Stimulated activated CD4-positive, alpha-beta T cell treated with anti-CD3 and anti-CD28 coated beads, TNF-alpha, amount 100 ng/mL, for 48 hours (primary cell): Measurements from ENCODE around the gene PGM1.
A peak's percentile ranks its signal among the peaks of the same experiment; 100 is the strongest.

Experiments used
- DNase-seq, 3 donors: peaks; one replicate each; pipeline ENCODE4 v3.0.0-alpha.2; 2020; ENCODE audit warnings: low read depth in 3 of 3

The PGM1 gene

DNA sequence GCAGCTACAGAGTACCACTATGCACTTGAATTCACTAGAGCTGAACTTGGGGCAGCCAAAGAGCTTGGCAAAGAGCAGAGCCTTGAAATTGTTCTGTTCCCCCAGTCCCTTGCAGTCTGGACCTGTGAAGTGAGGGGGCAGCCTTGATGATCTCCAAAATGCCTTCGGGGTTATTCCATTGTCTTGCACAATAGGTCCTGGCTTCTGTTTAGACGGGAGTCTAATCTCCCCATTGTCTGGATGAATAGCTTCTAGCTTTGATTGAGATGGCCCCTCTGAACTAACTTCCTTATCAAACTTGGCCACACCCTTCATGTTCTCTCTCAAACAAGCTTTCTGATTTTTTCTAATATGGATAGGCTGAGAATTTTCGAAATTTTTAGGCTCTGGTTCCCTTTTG is 72.6 kb downstream of the PGM1 start:
- no peak for DNase-seq

DNA sequence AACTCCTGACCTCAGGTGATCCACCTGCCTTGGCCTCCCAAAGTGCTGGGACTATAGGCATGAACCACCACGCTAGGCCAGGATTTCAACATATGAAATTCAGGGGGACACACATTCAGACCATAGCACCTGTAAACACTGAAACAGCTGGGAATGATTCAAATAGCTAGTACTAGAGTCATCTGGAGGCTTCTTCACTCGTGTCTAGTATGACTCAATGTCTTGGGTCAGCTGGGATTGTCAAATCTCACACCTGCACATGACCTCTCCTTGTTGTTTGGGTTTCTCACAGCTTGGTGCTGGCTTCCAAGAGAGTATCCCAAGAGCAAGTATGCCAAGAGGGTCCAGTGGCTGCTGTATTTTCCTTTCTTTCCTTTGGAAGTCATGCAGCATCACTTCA is 75.1 kb downstream of the PGM1 start:
- no peak for DNase-seq

DNA sequence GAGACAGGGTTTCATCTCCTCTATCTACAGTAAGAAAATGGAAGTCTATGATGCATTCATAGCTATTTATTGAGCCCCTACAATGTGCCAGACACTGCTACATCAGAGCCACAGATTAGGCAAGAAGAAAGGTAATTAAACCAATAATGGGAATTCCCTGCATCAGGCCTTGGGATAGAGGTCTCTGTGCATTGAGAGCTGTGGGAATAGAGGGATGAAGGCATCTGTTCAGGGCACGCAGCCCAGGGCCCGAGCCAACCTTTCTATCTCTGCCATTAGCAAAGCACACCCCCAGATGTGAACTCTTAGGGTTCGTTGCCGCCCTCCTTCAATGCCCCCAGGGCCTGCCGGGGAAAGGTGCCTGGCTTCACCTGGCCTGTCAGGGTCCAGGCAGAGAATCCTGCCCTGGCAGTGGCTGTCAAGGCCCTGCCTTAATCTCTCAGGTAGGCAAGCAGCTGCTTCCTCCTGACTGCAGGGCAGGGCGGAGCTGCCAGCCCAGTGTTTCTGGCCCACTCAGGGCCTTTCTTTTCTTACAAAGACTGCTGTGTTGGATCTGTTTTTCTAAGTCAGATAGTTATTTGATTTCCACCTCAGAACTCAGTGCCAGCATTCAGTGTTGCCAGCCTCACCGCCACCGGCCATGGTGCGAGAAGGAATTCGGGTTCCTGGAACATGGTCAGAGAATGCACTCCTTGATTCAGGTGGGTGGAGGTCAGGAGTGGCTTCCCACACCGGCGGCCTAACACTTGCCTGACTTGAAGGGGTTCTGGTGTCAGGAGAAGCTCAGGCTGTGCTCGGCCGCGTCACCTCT is 76.1 kb downstream of the PGM1 start:
- DNase-seq, result no peak

DNA sequence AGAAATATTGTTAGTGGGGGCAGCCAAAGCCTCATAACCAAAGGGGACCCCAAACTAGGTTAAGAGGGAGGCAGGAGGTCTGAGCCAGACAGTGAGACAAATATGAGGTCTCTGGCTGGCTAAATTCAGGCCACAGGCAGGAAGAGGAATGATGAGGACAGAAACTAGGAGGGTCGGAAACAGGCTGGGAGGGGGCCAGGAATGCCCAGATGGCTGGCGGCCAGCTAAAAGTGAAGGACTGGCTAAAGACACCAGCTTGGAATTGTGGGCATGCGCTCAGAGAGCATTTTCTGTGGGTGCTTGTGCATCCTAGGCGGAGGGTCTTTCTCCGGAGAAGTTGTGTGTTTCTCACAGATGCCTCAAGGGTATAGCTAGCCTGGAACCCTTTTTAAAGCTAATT is 77.0 kb downstream of the PGM1 start:
- DNase-seq, result no peak

DNA sequence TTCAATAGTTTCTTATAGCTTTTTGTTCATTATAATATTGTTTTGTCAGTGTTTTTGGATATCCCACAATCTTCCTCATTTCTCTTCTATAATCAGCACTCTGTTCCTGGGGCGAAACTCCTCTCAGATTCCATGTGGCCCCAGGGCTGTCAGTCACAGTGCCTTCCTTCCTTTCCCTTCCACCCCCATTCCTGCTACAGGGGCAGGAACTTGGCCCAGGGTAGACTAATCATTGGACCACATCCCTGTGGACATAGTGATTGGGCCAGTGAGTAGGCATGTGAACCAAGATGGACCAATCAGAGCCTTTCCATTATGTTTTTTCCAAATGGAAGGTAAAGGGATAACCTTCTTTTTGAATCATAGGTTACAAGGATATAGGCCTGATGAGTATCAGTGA is 78.3 kb downstream of the PGM1 start:
- DNase-seq, result no peak

DNA sequence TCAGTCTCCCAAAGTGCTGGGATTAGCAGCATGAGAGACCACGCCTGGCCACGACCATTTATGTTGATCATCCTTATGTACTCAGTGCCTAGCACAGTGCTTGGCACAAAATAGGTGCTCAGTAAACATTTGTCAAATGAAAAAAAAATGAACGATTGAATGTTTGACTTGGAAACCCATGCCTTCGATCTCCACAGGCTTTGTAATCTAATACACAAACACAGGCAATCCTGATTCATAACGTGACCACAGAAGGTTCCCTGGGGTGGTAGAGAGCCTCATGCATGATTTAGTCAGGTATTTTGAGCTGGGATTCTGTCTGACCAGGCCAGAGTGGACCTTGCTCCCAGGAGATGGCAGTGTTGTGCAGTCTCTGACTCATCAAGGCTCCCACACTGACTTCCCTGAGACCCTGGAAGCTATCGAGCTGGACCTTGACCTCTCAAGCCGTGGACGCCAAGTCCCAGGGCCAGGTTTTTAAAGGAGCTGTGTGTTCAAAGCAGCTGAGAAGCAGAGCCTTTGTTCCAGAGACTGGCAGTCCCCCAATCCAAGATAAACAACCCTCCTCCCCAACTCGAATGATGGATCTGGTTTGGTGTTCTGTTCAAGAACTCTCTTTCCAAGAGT is 81.1 kb downstream of the PGM1 start:
- DNase-seq, result no peak

DNA sequence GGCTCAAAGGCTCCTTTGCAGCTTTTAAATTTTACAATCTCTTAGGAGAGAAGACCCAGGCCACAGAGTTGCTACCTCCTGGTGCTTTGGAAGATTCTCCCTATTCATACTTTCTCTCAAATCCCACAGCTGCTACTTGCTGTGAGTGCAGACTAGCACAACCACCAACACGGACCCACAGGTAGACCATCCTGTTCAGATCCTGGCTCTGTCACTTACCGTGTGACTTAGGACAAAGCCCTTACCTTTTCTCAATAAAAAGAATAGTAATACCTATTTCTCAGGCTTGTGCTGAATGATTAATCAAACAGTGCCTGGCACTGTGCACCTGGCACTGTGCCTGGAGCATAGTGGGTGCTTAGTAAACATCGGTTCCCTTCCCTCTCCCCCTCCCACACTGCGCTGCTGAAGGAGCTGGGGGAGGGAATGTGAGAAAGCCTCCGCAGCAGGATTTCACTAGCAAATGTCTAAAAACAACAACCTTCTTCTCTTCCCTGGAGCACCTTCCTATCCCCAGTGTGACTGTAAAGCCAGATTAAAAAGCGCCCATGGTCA is 81.7 kb downstream of the PGM1 start:
- no peak for DNase-seq

DNA sequence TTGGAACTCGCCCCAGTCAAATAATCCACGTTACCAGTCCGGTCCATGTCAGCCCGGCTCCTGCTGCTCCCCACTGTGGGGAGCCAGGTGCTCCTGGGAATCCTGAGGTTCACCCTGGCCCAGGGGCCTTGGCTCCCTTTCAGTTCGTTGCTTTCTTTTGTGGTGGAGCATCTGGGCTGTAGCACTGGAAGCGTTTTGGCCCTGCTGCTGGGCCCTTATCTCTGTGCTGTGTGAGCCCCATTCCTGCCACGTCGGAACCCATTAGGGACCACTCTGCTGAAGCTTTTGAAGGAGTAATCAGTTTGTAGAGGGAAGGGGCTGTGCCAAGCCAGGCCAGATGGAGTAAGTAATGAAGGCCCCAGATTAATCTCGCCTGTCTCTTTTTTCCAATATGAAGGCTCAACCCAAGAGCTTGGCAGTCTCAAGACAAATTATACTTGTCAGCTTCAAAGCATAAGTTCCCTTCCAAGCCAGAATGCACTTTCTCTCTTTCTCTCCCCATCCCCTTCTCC is 82.3 kb downstream of the PGM1 start:
- DNase-seq, result no peak

DNA sequence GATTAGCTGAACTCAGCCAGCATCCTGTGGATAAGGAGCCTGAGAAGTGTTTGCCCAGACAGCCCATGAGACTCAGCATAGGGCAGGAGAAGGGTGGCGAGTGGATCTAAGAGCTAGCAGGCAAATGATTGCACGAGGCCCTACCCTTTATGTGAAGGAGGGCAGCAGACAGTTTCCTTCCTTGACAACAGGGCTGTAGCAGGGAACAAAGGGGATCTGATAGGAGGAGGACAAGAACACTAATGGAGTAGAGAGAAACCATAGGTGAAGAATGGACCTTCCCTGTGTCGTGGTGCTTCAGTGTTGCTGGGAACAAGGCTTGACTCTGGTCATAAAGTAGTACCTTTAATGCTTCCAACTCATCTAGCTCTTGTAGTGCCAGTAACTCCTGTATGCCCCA is 84.3 kb downstream of the PGM1 start:
- no peak for DNase-seq

DNA sequence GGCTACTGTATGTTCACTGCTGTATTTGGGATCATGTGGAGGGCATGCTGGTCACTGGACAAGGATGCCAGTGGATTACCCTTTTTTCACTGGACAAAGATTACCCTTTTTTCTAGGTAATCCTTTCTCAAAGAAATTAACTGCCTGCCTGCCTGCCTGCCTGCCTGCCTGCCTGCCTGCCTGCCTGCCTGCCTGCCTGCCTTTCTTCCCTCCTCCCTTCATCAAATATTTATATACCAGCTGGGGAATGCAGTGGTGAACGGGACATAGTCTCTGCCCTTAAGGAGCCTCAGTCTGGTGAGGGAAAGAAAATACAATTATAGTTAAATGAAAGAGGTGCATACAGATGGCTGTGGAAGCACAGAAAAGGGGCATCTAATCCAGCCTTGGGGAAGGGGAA is 85.0 kb downstream of the PGM1 start:
- no peak for DNase-seq

DNA sequence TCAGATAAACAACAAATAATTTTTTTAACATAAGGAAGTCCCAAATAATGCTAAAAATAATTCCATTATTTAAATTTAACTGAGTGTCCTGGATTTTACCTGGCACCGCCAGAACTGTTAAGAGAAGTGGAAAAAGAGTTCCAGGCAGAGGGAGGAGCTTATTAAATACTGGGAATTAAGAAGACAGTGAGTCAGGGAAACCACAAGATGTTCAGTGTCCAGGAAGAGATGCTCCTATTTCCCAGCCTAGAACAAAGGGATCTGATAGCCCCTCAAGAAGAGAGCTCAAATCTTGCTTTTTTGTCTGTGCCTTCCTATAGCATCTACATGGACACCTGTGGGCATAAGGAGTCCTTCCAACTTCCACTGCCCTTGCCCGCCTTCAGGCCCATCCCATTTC is 85.9 kb downstream of the PGM1 start:
- no peak for DNase-seq

DNA sequence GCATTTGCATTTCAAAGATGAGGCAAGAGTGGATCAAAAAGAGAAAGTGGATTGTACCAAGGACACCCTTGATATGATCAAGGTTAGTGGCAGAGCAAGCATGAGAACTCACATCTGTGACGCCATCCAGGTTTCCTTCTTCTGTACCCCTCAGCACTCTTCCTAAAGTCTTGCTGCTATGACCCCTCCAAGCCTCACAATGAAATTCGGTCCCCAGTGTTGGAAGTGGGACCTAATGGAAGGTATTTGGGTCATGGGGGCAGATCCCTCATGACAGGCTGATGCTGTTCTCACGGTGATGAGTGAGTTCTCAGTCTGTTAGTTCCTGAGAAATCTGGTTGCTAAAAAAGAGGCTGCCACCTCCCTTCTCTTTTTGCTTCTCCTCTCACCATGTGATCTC is 86.4 kb downstream of the PGM1 start:
- no peak for DNase-seq

DNA sequence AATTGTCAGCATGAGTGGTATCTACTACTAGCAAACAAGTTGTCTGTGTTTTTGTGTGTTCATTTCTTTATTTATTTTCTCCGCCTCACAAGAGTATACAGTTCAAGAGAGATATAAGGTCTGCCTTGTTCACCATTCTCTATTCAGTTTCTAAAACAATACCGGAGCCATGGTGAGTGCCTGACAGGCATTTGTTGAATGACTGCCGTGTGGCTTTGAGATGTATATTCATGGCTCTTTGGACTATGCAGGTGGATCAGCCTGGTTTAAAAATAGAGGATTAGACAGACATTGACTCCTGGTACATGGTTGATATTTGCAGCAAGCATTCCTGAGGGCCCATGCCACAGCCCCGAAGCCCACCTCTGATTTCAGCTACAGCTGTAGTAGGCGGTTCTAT is 89.7 kb downstream of the PGM1 start:
- DNase-seq, result no peak

DNA sequence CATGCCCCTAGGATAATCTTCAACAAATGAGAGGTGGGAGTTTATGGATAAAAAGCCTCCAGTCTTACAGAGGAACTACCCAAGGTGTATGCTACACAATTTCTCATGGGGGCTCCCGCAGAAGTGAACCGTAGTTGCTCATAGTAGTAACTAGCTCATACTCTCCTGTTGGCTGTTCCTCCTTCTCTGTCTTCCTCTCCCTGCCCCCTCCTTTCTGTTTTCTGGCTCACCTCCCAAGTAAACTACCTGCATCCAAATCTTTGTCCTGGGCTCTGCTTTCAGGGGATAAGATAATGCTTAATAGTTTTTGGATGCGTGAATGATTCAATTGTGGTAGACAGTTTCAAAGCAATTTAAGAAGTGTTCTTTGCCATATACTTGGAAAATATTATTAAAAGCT is 90.5 kb downstream of the PGM1 start:
- no peak for DNase-seq

DNA sequence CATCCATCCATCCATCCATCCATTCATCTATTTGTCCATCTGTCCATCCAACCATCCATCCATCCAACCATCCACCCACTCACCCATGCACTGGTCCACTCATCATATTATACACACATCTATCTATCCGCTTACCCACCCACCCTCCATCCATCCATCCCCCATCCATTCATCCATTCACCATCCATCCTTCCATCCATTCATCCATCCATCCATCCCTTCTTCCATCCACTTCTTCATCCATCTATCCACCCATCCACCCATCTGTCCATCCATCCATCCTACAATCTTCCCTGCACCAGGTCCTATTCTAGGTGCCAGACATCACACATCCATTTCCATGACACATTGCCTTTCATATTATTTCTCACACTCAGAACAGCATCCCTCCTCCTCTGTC is 93.5 kb downstream of the PGM1 start:
- no peak for DNase-seq

DNA sequence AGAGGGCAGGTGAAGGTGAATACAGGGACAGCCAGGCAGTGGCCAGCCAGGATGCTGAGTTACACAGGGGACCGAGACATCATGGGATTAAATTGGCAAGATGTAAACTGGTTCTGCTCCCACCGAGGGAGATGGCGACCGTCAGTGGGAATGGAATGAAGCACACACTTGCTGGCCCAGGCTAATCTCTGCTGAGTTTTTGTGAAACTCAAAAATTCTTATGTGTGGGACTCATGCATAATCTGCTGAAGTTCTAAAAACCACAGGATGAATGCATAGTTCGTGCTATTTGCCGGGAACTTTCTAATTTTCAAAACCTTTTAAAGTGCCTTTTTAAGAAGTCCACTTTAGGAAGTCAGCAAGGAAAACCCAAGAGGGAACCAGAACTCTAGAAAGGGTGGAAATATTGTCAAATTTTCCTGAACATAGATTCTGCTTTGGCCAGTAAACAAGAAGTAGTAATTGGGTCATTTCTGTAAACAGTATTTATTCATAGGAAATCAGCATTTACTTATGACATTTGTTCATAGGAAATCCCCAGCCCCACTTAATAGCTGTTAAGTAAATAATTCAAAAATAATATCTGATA is 95.2 kb downstream of the PGM1 start:
- DNase-seq, result no peak

DNA sequence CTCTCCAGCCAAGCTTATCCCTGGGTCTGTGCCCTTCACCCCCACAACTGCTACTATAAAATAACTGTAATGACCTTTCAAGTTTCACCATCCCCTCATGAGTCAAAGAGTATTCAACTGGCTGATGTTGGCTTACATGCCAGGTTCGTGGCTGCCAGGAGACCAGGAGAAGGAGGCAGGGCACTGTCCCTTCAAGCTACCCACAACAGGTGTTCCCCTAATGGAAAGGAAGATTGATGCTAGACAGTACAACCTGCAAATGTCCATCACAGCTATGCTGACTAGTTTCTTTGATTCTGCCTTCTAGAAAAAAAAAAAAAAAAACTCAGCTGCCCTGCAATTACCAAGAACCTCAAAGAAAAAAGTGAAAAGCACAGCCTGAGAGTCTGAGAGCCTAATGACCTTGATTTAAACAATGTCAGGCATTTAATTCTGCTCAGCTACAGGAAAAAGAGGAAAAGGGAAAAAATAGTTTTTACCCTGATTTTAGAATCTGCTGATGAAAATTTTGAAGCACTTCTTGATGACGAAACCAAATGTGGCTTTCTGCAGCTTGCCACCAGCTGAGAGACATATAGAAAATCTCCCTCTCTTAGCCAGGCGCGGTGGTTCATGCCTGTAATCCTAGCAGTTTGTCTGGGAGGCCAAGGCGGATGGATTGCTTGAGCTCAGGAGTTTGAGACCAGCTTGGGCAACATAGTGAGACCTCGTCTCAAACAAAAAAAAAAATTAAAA is 97.9 kb downstream of the PGM1 start:
- no peak for DNase-seq

DNA sequence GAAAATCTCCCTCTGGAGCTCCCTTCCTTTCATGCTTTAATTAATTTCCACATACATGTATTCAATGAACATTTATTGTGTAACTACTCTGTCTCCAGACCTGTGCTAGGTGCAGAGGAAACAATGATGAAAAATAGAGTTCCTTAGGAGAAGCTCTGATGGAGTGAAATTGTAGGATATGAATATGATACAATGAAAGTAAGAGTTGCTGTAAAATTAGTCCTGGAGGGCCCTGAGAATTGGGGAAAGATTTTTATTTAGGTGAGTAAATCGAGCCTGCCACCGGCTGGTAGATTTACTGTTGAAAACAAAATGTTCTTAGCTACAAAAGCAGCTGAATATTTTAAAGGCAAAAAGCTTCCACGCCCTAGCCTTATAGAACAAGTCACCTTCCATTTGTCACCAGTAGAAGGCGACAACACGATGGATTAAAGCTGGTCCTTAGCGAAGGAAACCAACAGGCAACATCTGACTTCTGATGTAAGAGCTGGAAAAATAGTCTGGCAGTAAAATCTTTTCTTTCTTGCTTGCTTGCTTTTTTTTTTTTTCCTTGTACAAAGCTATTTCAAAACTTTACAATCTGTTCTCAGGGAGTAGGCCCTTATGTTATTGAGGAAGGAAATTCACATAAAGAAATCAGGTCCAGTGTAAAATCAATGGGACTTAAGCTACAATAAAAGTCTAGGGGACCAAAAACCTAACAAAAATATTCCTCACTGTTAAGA is 98.7 kb downstream of the PGM1 start:
- DNase-seq, result peak in 2 of 3 donors; percentile 10 to 14

DNA sequence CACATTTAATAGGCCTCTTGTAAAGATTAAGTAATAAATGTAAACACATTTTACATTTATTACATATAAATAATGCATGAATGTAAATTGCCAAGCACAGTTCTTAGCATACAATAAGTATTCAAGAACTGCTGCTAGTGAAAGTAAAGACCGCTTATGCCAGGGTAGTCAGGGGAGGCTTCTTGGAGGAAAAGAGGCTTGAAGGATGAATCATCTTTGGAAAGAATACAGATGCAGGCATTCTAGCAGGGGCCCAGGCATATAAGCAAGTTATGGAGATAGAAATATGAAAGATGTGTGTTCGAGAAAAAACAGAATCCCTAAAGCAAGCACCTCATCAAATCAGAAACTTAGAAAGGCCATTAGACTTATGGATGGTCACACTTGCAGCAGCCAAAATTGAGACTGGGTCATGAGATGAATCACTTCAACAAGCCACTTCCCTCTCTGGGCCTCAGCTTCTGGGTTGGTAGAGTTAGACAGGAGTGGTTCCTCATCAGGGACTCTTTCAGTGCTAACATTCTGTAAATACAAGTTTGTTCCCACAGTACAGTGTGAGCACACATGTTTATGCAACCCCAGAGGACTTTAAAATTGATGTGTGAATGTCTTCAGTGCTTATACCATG is 100.8 kb downstream of the PGM1 start:
- no peak for DNase-seq

DNA sequence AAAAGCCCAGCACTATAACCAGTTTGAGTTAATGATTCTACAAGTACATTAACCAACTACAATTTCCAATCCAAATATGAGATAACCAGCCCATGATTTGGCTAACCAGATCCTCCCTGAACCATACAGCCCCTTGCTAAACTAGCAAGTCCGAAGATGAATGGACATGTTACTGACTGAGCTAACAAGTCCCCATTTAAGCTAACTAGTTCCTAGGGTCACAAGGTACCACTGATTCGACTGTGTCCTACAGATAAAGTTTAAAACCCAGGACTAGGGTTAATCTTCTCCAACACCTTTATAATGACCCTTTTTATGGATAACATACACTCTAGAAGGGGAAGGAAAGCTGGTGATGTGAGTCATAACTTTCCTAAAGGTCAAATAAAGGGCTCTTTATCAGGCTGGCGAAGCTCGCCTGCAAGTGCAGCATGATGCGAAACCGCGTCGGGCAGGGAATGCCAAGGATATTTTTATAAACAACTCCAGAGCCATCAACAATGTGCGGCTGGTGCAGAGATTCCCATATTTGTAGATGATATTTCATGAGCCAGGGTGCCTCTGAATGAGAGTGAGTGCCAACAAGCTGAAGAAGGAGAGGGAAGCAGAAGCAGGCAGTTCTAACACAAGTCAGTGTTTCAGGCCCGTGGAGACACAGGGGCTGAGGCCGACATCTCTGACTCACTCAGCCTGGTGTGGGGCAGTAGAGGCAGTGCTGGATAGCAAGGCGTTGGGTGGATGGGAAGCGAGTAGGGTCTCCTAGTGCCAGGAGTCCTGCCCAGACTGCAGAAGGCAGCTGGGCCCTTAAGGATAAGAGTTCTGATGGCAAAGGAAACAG is 105.0 kb downstream of the PGM1 start:
- no peak for DNase-seq
